NCI-H82 treated with DMSO at 0.1 percent for 48 hours (cell line): ENCODE results near the gene KCNS1.

Experiments used
- DNase-seq: peaks from one replicate; lab custom pipeline; 2025; ENCODE audit not compliant: unreplicated experiment; lab: John Stamatoyannopoulos, UW

The KCNS1 gene

DNA sequence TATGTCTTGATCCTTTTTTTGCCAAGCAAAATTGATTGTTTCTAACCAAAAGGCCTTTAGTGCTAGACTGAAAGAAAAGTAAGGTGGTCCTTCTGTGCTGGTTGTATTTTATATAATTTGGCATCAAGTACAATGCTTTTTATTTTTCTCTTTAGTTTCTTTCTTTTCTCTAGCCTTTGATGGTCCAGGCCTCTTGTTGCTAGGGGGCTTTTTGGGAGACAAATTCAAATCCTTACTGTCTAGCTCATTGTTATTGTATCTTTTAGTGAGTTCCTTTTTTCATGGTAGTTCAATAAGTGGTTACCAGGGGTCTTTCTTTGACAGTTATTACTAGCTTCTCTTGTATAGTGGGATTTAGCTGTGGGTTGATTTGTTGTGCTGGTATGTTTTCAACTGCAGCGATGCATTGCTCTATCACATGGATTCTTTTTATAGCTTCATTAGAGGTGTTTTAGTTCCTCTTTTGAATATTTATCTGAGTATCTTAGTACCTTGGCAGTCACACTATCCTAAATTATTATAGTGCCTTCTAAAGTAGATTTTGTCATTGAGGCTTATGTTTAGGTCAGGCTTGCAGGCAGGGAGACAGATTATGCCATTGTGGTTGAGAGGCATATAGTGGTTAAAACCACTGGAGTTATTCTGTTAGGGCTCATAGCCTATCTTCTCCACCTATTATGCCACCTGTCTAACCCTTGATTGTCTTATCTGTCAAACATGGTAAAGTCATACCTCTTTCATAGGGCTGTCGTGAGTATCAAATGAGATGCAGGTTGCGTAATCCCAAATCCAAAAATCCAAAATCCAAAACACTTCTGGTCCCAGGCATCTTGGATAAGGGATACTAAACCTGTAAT is 49.5 kb downstream of the KCNS1 start:
- no peak for DNase-seq

DNA sequence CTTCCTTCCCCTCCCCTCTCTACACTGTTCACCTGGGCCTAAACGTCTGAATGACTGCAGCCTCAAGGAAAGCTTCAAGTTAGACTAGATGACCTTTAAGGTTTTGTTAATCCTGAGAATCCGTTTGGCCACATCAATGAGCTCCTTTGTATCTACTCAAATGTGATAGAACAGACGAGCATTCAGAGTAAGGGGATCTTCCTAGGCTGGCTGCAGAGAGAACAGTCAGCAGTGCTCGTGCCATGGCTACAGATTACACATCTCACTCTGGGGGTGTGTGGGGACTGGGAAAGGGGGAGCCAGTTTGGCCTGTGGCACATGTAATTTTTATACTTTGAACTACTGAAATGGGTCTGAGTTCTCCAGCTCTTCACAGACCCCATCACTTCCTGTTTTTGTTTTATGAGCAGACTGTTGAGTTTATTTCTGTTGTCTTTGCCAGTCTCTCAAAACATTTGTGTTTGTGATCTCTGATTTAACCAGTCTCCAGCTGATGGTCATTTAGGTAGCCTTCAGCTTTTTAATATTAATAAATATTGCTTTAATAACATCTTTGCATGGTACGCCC is 50.9 kb downstream of the KCNS1 start:
- no peak for DNase-seq

DNA sequence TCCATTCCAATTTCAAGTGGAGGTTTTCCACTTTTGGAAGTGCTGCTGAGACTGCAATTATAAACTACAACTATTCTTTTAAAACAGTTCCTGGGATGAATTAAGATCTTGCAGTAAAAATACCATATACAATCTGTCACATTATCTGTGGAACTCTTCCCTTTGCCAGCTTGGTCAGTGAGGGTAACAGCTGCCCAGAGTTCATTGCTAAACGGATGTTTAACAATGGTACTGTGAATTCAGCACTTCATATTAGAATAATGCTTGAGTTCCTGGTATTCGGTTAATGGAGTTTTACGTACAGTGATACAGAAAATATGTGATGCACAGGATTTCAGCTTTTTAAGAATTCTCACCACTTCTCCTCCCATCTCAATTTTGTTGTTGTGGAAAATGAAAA is 51.5 kb downstream of the KCNS1 start:
- DNase-seq, result no peak

DNA sequence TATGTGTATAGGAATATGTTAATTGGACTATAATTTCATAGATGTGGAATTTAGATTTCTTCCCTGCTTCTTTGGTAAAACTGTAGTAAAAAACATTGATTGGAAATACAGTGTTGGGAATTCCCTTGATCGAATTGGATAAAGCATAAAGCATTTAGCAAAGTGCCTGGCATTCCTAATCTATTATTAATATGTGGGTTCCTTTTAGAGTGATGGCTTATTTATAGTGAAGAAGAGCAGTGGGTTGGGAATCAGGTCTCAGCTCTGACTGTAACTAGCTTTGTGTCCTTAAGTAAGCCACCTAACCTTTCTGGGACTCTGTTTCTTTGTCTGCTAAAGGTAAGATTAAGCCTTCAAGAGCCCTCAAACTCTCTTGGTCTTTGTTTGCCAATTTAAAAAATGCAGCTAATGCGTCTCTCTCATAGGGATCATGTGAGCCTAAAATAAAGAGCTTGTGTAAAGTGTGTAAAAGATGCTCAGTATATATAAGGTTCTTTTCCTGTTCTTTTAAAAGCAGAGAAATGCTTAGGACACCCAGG is 53.3 kb downstream of the KCNS1 start:
- no peak for DNase-seq

DNA sequence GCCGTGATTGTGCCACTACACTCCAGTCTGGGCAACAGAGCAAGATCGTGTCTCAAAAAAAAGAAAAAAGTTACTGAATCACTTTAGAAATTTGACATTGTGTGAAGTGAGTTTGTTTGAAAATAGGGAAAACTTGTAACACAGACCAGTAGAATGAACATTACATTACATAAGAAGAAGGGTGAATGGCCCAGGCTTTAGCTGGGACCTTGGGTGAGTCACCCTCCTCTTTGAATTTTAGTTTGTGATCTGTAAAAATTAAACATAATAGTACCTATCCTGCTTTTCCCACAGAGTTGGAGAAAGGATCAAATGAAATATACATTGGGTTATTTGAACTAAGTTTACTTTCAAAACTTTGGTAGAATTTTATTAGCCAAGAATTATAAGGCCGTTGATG is 56.3 kb downstream of the KCNS1 start:
- no peak for DNase-seq

DNA sequence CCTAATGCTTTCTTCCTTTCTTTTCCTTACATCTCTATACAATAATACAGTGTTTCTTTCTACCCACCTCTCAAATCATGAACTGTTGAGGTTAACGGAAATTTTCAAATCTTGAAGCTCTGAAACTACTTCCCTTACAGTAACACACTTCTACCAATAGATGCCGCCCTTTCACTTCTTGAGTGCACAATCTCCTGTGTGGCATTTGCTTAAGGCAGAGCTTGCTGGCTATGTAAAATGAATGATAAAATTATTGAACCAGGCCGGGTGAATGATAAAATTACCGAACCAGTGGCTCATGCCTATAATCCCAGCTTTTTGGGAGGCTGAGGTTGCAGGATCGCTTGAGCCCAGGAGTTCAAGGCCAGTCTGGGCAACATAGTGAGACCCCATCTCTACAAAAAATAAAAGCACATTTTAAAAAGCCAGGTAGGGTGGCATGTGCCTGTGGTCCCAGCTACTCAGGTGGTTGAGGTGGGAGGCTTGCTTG is 56.8 kb downstream of the KCNS1 start:
- DNase-seq, result peak; percentile 41

DNA sequence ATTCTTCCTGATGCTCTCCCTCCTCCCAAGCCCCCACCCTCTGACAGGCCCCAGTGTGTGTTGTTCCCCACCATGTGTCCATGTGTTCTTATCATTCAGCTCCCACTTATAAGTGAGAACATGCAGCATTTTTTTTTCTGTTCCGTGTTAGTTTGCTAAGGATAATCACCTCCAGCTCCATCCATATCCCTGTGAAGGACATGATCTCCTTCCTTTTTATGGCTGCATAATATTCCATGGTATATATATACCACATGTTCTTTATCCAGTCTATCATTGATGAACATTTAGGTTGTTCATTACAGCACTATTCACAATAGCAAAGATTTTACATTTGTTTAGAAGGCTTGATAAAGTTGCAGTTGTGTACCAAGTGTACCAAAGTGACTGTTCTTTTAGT is 57.9 kb downstream of the KCNS1 start:
- no peak for DNase-seq
